ENCODE measurements around the gene HLA-DPB1. TPM values are rescaled to one million over a fixed set of nuclear protein-coding genes. Genes with fewer than 3 reads are reported as not detected.

HLA-DPB1 gene
- total and polyA plus RNA-seq, 9 of the 15 experiments (the other 6 are each of a cell fraction or from before 2014, with no cell fraction given), result 0.07 to 1.2 (median 0.51) TPM

GRCh38 chr6:33070909-33071308, 4.9 kb upstream of the HLA-DPB1 start:
- intact Hi-C loops (cut with micrococcal nuclease) (no loop called here), in situ Hi-C loops (cut with MboI) (no loop called here)
- H3K27ac ChIP-seq (ENCODE audit: extremely low read depth, low read depth, low read length), result no peak overlapping the region
- no peak overlapping the region for H2AFZ ChIP-seq (ENCODE audit: low read depth, low read length)
- no peaks in the 10 kb centered on the region for H4K20me1 ChIP-seq (replicated peaks; ENCODE audit: control insufficient read depth, insufficient read depth, low read length)
- H3K79me2 ChIP-seq (ENCODE audit: control insufficient read depth, insufficient read depth, low read length), result no peaks in the 10 kb centered on the region
- CTCF ChIA-PET (ENCODE audit: low intra/inter-chr PET ratio), result no interaction called here
- POLR2A ChIA-PET, result no interaction called here
- no peaks in the 10 kb centered on the region for H3K9me1 ChIP-seq (ENCODE audit: control insufficient read depth, insufficient read depth, low read length)
- no TSS peak for BruUV-seq (replicated peaks)
- ATAC-seq (no peak), FAIRE-seq (no peak), DNase-seq (ENCODE audit: extremely low read depth in 1 of 4, low spot score in 3 of 4) (no peak)
- no peaks in the 10 kb centered on the region for H3K9me3 ChIP-seq (replicated peaks; ENCODE audit: control insufficient read depth, insufficient read depth, low read depth, low read length)
- no peak overlapping the region for H3K9ac ChIP-seq (ENCODE audit: insufficient read depth in 1 of 2, low read depth in 2 of 2, low read length in 2 of 2)
- H3K4me2 ChIP-seq (ENCODE audit: insufficient read depth, low read length), result no peak overlapping the region
- H3K36me3 ChIP-seq (ENCODE audit: control insufficient read depth, insufficient read depth, low read length), result no peaks in the 10 kb centered on the region
- peaks cover 10 to 26% of the 10 kb centered on the region in 2 experiments; a peak in 4 of 5 replicates for H3K27me3 ChIP-seq (ENCODE audit: control insufficient read depth in 2 of 2, insufficient read depth in 2 of 2, low read length in 2 of 2)
- no peaks in the 10 kb centered on the region; a peak in 1 of 5 replicates for H3K4me1 ChIP-seq (replicated peaks in 1 of 2; ENCODE audit: control insufficient read depth in 2 of 2, insufficient read depth in 2 of 2, low read length in 2 of 2)
- no peak overlapping the region for H3K4me3 ChIP-seq
- 0% methylated on average over 2 of the region's 2 CpGs for WGBS (ENCODE audit: insufficient coverage, low coverage, missing lambda C conversion rate)
- TF ChIP-seq RNF219 (CRISPR knock-in tag; IDR thresholded peaks at IDR 0.05), result no peak
- TF ChIP-seq ZNF165 (CRISPR knock-in tag; IDR thresholded peaks at IDR 0.05; ENCODE audit: borderline replicate concordance), result no peak
- no peak for TF ChIP-seq ZNF655 (CRISPR knock-in tag; IDR thresholded peaks at IDR 0.05)
- TF ChIP-seq L3MBTL2 (IDR thresholded peaks at IDR 0.05), result no peak
- TF ChIP-seq JUN (IDR thresholded peaks at IDR 0.05; ENCODE audit: borderline replicate concordance, low read depth, low read length), result no peak
- no peak for TF ChIP-seq JUN (CRISPR knock-in tag; IDR thresholded peaks at IDR 0.05; ENCODE audit: borderline replicate concordance)
- TF ChIP-seq PCBP2 (IDR thresholded peaks at IDR 0.05; ENCODE audit: low read depth, low read length, poor library complexity, severe bottlenecking), result no peak
- TF ChIP-seq SIN3A (IDR thresholded peaks at IDR 0.05; ENCODE audit: borderline replicate concordance in 2 of 2, control insufficient read depth in 1 of 2, low read depth in 2 of 2, low read length in 2 of 2), result no peak
- no peak for TF ChIP-seq TARDBP (IDR thresholded peaks at IDR 0.05)
- no peak for TF ChIP-seq ZNF740 (CRISPR knock-in tag; IDR thresholded peaks at IDR 0.05)
- no peak for TF ChIP-seq ZNF740 (tag; IDR thresholded peaks at IDR 0.05)
- no peak for TF ChIP-seq SNRNP70 (optimal IDR thresholded peaks at IDR 0.05; ENCODE audit: low read depth, low read length)
- TF ChIP-seq ILK (tag; IDR thresholded peaks at IDR 0.05; ENCODE audit: borderline replicate concordance, low read depth), result no peak
- no peak for TF ChIP-seq ERF (CRISPR knock-in tag; IDR thresholded peaks at IDR 0.05)
- TF ChIP-seq ZNF668 (CRISPR knock-in tag; IDR thresholded peaks at IDR 0.05), result no peak
- no peak for TF ChIP-seq DDX20 (tag; IDR thresholded peaks at IDR 0.05; ENCODE audit: low read depth)

Data from K562 (cell line).